Measurements from ENCODE around the gene GPRIN3.

Gene GPRIN3

GRCh38 chr4:89196056-89196674 lies 111.4 kb downstream of the GPRIN3 start:
- TF ChIP-seq CTCF (IDR thresholded peaks at IDR 0.05; ENCODE audit: poor library complexity, severe bottlenecking) = no peak
- DNase-seq (ENCODE audit: low spot score) = no peak
- Histone ChIP-seq H3K27ac (ENCODE audit: poor library complexity, severe bottlenecking) (no peak overlapping the region), H3K27me3 (ENCODE audit: insufficient read depth, poor library complexity, severe bottlenecking) (no peaks in the 10 kb centered on the region), H3K9me3 (ENCODE audit: severe bottlenecking) (no peaks in the 10 kb centered on the region), H3K4me1 (ENCODE audit: insufficient read depth, poor library complexity, severe bottlenecking) (no peaks in the 10 kb centered on the region), H3K4me3 (ENCODE audit: severe bottlenecking) (no peak overlapping the region), H3K36me3 (ENCODE audit: low read depth) (no peaks in the 10 kb centered on the region)
- ATAC-seq (ENCODE audit: low read depth) = no peak; the same call in 2 of the 3 replicates

- no peaks in the 10 kb centered on the region for H3K36me3 ChIP-seq (ENCODE audit: low read depth)
- no peaks in the 10 kb centered on the region for H3K9me3 ChIP-seq (ENCODE audit: severe bottlenecking)
- H3K4me1 ChIP-seq (ENCODE audit: insufficient read depth, poor library complexity, severe bottlenecking) = no peaks in the 10 kb centered on the region
- H3K27ac ChIP-seq (ENCODE audit: poor library complexity, severe bottlenecking) = no peak overlapping the region
- no peak for TF ChIP-seq CTCF (IDR thresholded peaks at IDR 0.05; ENCODE audit: poor library complexity, severe bottlenecking)
- no peaks in the 10 kb centered on the region for H3K27me3 ChIP-seq (ENCODE audit: insufficient read depth, poor library complexity, severe bottlenecking)
- no peak for ATAC-seq (ENCODE audit: low read depth)
- no peak for DNase-seq (ENCODE audit: low spot score)
- no peak overlapping the region for H3K4me3 ChIP-seq (ENCODE audit: severe bottlenecking)
Observed at GRCh38 chr4:89193843-89194242, 113.8 kb downstream of the GPRIN3 start.

Measured in RWPE2 (cell line).